H1 (cell line): ENCODE data around the gene CYP4A22. TPM values are rescaled to one million over a fixed set of nuclear protein-coding genes. Genes with fewer than 3 reads are reported as not detected.

Experiments used
- ASH2L ChIP-seq: fragments of 200-600, 300-600 bp; sonication (generic); IDR thresholded peaks from one replicate; pipeline ENCODE4 v1.7.1; 2017; ENCODE audit warnings: low read length
- CBX5 ChIP-seq: fragments of 300-800, 300-1000 bp; sonication (generic); IDR thresholded peaks from 2 replicates; pipeline ENCODE4 v1.7.1; 2016; ENCODE audit warnings: antibody characterized with exemption, low read length, low read depth
- CBX8 ChIP-seq: fragments of 300-800, 300-1000 bp; sonication (generic); IDR thresholded peaks from 2 replicates; pipeline ENCODE4 v1.7.1; 2016; ENCODE audit warnings: low read depth, low read length, borderline replicate concordance
- CHD1 ChIP-seq: IDR thresholded peaks from 2 replicates; pipeline ENCODE4 v1.6.1; 2012; ENCODE audit warnings: low read depth, low read length, improper control_type of control experiment
- CTBP2 ChIP-seq: IDR thresholded peaks from 2 replicates; pipeline ENCODE4 v1.7.0; 2011; ENCODE audit warnings: borderline replicate concordance, mild to moderate bottlenecking, moderate library complexity, mixed read lengths, low read length; ENCODE audit not compliant: insufficient read depth, insufficient read length
- GABPA ChIP-seq: IDR thresholded peaks from 2 replicates; pipeline ENCODE4 v1.6.1; 2011; ENCODE audit warnings: mild to moderate bottlenecking, low read length, moderate library complexity, borderline replicate concordance; ENCODE audit not compliant: insufficient read depth
- JUND ChIP-seq: IDR thresholded peaks from 2 replicates; pipeline ENCODE4 v1.6.1; 2011; ENCODE audit warnings: mild to moderate bottlenecking, improper control_type of control experiment, low read length
- KDM1A ChIP-seq: fragments of 200-600, 300-600 bp; sonication (generic); IDR thresholded peaks from 2 replicates; pipeline ENCODE4 v1.7.1; 2016; ENCODE audit warnings: mild to moderate bottlenecking, low read length, borderline replicate concordance
- MAFK ChIP-seq: IDR thresholded peaks from 2 replicates; pipeline ENCODE4 v1.6.1; 2012; ENCODE audit warnings: low read depth, mild to moderate bottlenecking, improper control_type of control experiment, low read length
- POLR2A ChIP-seq, 2 experiments: IDR thresholded peaks; 1 replicate in 1 of 2; 2 replicates in 1 of 2; pipeline ENCODE4 v1.6.1; 2011; ENCODE audit warnings: low read depth in 2 of 2, low read length in 2 of 2, mild to moderate bottlenecking in 2 of 2; ENCODE audit errors: control extremely low read depth in 1 of 2
- RAD21 ChIP-seq, 2 experiments: IDR thresholded peaks in 1 of 2; conservative IDR thresholded peaks in 1 of 2; 2 replicates each; pipeline ENCODE4 v1.6.1; 2011; ENCODE audit warnings: low read depth in 2 of 2, low read length in 2 of 2, improper control_type of control experiment in 1 of 2, inconsistent platforms in 1 of 2, mild to moderate bottlenecking in 1 of 2, moderate library complexity in 1 of 2
- RBBP5 ChIP-seq: IDR thresholded peaks from 2 replicates; pipeline ENCODE4 v1.7.1; 2012; ENCODE audit warnings: low read depth, mild to moderate bottlenecking, inconsistent platforms, low read length, moderate library complexity, borderline replicate concordance
- SAP30 ChIP-seq: fragments of 300-600 bp; sonication (generic); IDR thresholded peaks from 2 replicates; pipeline ENCODE4 v1.7.1; 2012; ENCODE audit warnings: low read length, moderate library complexity, mild to moderate bottlenecking, inconsistent platforms; ENCODE audit not compliant: insufficient read depth, insufficient replicate concordance
- SP1 ChIP-seq: IDR thresholded peaks from 2 replicates; pipeline ENCODE4 v1.6.1; 2011; ENCODE audit warnings: low read depth, low read length
- SRF ChIP-seq: IDR thresholded peaks from 2 replicates; pipeline ENCODE4 v1.6.1; 2011; ENCODE audit warnings: mild to moderate bottlenecking, low read depth, low read length, moderate library complexity
- TAF1 ChIP-seq: IDR thresholded peaks from 2 replicates; pipeline ENCODE4 v1.6.1; 2011; ENCODE audit warnings: mild to moderate bottlenecking, low read depth, low read length
- TCF12 ChIP-seq: IDR thresholded peaks from 2 replicates; pipeline ENCODE4 v1.6.1; 2011; ENCODE audit warnings: low read depth, mild to moderate bottlenecking, low read length
- TEAD4 ChIP-seq: IDR thresholded peaks from 2 replicates; pipeline ENCODE4 v1.6.1; 2012; ENCODE audit warnings: low read depth, low read length, inconsistent platforms, mixed read lengths
- polyA plus RNA-seq, 7 experiments: library from polyadenylated mRNA; depleted of rRNA in 3 of 7; stranded (reverse) in 5 of 7; unstranded in 2 of 7; fragments of >200 nt in 5 of 7; fragments of 200-250 nt in 2 of 7; gene quantifications; 1 replicate in 5 of 7; 2 replicates in 1 of 7; 4 replicates in 1 of 7; pipeline versions ENCODE4 v1.2.1 to v1.2.3, GENCODE V29; 2011 to 2013; ENCODE audit warnings: missing spikeins in 2 of 7, mixed read lengths in 2 of 7
- total RNA-seq: library from RNA; stranded (reverse); fragmentation: NEBNext Ultra II Directional; extraction: Animal tissue kit (Norgen Biotek cat#: 25700); gene quantifications from 2 replicates; pipeline ENCODE4 v1.2.1, GENCODE V29; 2021
- TF ChIP-seq, protein P1 (sequence below): IDR thresholded peaks from 2 replicates; pipeline ENCODE4 v1.6.1; 2012; ENCODE audit warnings: inconsistent platforms

CYP4A22 gene
- total and polyA plus RNA-seq, 2 of the 8 experiments (the other 6 are each of a cell fraction or from before 2014, with no cell fraction given): not detected

DNA sequence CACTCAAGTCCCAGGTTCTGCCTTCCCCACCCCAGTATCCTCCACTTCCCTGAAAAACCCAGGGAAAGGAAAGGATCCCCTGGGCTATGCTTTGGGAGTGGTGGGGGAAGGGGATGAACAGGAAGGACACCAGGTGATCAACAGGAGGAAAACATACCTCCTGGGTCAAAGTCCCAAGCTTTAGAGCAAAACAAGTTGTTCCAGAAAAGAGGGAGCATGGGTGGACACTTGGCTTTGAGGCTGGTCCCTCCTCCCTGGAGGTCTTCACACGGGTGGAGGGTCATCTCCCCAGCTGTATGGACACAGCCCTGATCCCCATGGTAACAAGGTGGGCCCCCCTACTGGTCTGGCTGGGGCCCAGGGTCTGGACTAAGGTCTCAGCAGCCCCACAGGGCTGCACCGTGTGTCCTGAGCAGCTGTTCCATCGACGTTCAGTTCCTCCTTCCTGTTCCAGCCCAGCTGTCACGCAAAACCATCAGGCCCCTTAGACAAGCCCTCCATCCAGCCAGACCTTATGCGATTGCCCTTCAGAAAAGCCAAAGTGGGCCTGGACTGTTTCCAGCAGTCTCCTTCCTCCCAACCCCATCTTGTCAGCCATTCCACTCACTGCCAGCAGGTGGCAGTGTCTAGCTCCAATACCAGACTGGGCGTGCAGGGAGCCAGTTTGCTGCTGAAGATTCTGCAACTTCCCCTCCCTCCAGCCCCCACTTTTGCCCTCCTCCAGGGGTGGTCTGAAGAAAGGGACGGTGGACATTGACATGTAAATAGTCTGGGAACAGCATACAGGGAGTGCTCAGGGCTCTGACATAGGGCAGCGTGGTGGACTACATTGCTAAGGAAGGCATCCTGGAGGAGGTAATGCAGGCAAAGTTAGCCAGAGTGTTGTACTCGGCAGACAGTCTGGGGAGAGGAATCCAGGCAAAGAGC is 55.5 kb downstream of the CYP4A22 start (continued):
- TF ChIP-seq ASH2L (peak; percentile 21), CTBP2 (peak; percentile 31), RBBP5 (no peak), CBX5 (no peak), MAFK (no peak), SAP30 (peak; percentile 87), GABPA (no peak), KDM1A (no peak), RAD21 (IDR thresholded peaks at IDR 0.05 in 1 of 2, conservative IDR thresholded peaks at IDR 0.05 in 1 of 2; ENCODE audit: low read depth in 2 of 2, low read length in 2 of 2) (peak; percentile 90 to 92), CHD1 (no peak), POLR2A (IDR thresholded peaks at IDR 0.05; ENCODE audit: control extremely low read depth in 1 of 2, low read depth in 2 of 2, low read length in 2 of 2) (no peak), JUND (peak; percentile 53; the same call in 1 of the 2 replicates), TCF12 (no peak), TAF1 (no peak), CBX8 (no peak), TEAD4 (peak; percentile 37), SP1 (0 out of 2 replicates have a peak, but pooled peaks have one; percentile 2), SRF (no peak)
- TF ChIP-seq, protein P1, sequence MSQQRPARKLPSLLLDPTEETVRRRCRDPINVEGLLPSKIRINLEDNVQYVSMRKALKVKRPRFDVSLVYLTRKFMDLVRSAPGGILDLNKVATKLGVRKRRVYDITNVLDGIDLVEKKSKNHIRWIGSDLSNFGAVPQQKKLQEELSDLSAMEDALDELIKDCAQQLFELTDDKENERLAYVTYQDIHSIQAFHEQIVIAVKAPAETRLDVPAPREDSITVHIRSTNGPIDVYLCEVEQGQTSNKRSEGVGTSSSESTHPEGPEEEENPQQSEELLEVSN: no peak
